ENCODE data around the gene SUB1.

- TF ChIP-seq EZH2 (IDR thresholded peaks at IDR 0.05; ENCODE audit: insufficient read depth, low read length) (no peak), CTCF (IDR thresholded peaks at IDR 0.05; ENCODE audit: insufficient read depth, low read depth, low read length) (no peak)
Observed at GRCh38 chr5:32604800-32605765, 19.7 kb downstream of the SUB1 start.
